IPS DF 4.7 (cell line): ENCODE data around the gene PRCC.
"Not testable (repeated sequence)": the region's sequence is repeated elsewhere in the genome, so short reads cannot be mapped to it uniquely, and the experiment has no call there.

Source experiments
- DNase-seq: peaks from one replicate; pipeline ENCODE4 v3.0.0-alpha.2; 2013; ENCODE audit warnings: low spot score; ENCODE audit errors: extremely low read depth

The PRCC gene

GRCh38 chr1:156744344-156744743 lies 23.0 kb upstream of the PRCC start:
- DNase-seq, result no peak

GRCh38 chr1:156744786-156745419 lies 22.4 kb upstream of the PRCC start:
- no peak for DNase-seq

- DNase-seq, result no peak
Observed at GRCh38 chr1:156745881-156746280, 21.5 kb upstream of the PRCC start.

DNA sequence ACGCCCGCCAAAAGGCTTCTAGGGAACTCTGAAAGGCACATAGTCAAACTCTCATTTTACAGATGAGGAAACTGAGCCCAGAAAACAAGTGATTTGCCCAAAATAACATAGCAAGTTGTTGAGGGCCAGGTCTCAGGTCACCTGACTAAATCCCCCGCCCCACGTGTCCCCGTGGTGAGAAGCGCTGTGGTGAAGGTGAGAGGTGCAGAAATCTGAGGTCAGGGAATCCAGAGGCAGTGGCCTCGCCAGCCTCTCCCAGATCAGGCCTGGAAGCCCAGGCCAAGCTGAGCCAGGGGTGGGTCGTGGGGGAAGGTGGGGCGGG lies 21.0 kb upstream of the PRCC start:
- DNase-seq, result no peak

- DNase-seq, result no peak
Observed at GRCh38 chr1:156746728-156747631, 20.4 kb upstream of the PRCC start.

DNA sequence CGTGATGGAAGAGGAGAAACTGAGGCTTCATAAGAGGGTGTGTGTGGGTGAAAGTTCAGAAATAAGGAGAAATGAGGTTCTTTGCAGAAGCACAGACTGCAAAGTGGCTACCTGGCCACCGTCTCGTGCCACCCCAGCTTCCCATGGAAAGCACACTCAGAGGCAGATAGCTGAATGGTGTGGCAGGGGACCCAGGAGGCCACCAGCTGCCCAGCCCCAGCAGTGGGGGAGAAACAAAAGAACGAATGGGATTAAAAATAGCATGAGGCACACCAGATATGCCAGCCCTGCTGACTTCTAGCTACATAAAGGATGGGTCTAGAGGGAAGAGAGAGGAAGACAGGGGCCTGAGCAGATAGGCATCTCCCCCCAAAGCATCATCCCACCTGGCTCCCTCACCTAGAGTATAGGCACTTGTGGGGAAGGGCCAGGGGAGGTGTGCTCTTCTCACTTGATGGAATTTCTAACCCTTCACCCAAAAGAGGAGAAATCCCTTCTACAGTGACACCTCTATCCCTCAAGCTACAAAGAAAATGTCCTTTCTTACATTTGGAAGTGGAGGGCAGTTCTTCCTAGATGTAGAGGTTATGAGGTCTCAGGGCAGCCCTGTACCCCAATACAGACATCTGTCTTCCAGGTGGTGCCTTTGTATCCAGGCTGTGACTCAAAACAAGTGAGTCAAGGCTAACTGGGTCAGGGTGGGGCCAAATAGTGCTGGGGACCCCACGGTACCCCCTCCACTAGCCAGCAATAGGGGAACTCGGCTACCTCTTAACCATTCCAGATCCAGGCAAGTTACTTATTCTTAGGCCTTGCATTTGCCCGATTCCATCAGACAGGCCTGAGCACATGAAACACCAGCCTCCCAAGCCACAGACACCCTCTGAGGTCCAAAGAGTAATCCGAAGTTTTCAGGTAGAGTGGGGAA lies 19.3 kb upstream of the PRCC start:
- no peak for DNase-seq

DNA sequence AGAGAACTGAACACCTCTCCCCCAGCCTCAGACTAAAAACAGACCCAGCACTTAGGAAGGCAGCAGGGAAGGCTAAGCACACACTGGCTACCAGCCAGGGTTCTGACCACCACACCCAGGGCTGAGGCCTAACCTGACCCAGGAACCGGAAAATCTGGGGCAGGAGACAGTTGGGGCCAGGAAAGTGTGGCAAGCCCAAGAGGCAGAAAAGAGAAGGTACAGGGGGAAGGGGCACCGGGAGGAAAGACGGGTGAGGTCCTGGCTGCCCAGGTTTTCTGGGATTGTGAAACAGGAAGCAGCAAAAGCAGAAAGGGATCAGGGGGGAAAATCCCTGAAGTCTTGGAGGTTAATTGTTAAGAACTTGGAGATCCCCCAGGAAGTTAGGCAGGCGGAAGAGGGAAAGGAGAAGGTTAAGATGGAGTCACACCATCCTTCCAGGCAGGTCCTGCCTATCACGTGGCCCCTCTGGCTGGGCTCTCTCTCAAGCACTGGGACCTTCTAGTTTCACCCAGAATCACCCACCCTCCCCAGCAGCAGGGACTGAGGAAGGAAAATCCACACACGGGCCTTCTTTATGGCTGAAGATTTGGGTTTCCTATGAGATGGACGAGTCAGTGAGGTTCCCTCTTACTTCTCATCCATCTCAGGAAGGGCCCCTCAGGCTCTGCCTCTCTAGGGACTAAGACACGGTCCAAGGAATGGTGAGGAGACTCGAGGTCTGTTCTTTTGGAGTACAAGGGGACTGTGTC lies 18.5 kb upstream of the PRCC start:
- DNase-seq, result no peak

- no peak for DNase-seq
Observed at GRCh38 chr1:156749419-156750118, 17.8 kb upstream of the PRCC start.

DNA sequence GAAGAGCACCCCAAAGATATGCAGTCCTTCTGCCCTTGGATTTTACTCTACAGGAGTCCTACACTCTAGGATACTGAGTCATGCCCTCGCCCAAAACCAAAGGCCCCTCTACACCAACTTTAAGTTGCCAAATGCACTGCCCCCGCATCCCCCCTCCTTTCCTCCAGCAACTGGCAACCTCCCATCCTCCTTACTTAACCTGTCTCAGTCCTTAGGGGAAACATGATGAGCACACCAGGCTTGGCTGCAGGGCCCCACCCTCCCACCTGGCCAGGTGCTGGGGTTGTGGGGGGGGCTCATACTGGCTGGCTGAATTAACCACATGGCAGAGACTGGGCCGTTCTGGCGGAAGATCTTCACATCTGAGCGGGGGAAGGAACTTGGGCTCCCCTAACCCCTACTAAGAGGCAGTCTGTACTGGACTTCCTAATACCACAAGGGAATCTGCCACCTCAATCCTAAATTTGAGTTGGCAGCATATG lies 17.1 kb upstream of the PRCC start:
- DNase-seq, result no peak

DNA sequence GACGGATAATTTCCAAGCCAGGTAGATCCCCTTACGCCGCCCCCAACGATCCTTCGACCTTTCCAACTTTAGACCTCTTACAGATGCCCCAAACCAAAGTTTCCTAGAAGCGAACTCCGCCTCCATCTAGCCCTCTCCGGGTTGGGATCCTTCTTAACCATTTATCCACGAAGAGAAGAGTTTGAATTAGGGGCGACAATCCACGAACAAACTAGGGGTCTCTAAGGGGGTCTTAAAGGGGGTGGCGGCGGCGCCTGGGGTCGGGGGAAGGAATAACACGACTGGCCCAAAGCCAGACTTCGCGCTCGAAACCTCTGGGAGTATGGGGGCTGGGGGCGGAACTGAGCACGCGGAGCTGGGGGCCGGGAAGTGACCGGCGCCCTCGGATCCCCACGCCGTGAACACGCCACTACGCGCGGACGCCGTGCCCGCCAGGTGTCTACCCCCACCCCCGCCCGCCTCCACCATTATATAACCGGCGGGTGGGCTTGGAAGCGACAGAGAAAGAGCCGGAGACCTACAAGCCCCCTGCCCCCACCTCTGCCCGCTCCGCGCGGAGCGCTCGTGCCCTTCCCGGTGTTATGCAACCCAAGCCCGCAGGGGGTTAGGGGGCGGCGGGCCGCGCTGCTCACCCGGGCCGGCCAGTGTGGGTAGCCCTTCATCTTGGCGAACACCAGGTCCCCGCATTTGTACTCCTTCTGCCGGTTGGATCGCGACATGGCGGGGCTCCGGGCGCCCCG lies 16.5 kb upstream of the PRCC start:
- no peak for DNase-seq

- no peak for DNase-seq
Observed at GRCh38 chr1:156751451-156751756, 15.9 kb upstream of the PRCC start, which contains the start of gene HDGF. Gene HDGF, minus strand, starts transcription at chr1:156751675. Its CDS starts 246 bp downstream, at chr1:156751429.

DNA sequence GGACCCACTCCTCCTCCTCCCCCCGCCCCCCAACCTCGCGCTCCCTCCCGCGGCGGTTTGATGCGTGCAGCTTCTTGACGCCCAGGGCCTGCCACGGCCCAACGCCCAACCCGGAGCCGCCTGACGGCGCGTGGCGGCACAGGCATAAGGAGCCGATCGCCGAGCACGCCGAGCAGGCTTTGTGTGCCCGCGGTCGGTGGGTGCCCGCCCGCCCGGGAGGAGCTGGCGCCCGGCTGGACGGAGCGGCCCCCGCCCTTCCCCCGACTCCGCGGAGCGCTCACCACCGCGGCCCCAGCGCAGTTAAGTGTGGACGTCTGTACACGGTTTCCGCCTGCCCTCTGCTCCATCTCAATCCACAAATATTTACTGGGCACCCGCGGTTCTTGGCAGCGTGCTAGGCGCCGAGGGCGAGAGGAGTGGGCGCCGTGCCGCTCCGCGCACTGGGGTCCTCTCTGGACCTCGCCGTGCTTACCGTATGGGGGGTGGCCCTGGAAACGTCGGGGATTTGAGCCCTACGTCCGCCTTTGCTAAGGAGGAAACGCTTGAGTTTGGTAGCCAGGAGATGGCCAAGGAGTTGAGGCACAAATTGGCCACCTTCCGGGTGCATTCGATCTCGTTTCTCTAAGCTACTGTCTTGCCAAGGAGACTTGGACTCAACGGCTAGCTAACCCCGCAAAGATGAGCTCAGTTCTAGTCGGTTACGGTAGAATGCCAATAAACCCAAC lies 15.4 kb upstream of the PRCC start:
- peak; percentile 69 for DNase-seq

DNA sequence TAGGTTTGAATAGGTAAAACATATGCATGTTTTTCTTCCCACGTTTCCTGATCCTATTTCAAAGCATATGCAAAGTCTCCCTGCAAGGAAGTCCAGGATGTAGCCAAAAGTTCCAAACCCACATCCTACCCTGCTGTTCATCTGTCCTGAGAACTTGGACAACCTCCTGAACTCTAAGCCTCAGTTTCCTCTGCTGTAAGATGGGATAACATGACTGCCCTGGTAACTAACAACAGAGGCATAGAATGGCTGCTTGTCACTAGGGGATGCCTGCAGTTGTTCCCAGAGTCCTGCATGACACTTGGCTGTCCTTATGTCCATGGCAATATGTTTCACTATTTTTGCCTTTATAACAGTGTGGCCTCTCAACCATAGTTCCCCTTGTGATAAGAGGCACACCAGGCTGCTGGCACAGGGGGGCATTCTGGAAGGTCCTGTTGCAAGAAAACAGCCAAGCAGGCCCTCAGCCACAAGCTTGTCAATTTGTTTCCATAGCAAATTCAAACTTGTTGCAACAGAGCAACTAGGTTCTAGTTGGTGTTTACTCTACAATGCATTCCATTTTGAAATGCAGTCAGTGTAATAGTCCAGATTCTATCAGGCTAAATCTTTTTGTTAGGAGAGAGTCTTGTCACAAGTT lies 14.4 kb upstream of the PRCC start:
- no peak for DNase-seq

- no peak for DNase-seq
Observed at GRCh38 chr1:156754219-156754618, 13.1 kb upstream of the PRCC start.

DNA sequence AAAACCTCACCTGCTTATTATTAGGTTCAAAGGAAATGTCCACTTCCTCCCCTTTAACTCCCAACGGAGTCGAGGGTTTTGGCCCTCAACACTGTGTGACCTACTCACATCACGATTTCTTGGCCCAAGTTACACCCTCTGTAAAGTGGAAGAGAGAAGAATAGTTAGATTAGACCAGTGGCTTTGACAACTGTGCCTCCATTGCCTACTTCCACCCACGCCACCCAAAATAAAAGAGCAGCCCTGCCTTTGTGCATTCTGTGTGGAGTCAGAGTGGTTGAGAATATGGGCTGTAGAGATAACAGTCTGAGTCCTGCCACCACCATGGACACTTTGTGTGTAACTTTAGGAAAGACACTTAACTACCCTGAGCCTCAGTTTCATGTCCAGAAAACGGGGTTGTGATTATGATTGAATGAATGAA lies 11.8 kb upstream of the PRCC start:
- DNase-seq, result no peak

- no peak for DNase-seq
Observed at GRCh38 chr1:156756355-156756754, 11.0 kb upstream of the PRCC start.

DNA sequence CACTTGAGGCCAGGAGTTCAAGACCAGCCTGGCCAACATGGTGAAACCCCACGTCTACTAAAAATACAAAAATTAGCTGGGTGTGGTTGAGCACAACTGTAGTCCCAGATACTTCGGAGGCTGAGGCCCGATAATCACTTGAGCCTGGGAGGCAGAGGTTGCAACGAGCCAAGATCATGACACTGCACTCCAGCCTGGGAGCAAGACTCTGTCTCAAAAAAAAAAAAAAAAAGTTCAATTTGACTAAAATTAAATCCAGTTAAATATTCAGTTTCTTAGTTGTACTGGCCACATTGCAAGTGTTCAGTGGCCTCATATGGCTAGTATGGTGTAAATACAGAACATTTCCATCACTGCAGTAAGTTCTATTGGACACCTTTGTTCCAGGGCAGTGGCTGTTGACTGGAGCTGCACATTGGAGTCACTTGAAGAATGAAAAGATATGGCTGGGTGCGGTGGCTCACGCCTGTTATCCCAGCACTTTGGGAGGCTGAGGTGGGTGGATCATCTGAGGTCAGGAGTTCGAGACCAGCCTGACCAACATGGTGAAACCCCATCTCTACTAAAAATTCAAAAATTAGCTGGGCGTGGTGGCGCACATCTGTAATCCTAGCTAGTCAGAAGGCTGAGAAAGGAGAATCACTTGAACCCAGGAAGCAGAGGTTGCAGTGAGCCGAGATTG lies 9.6 kb upstream of the PRCC start:
- not testable (repeated sequence) for DNase-seq
